NT2/D1 (cell line): ENCODE measurements around the gene CYFIP2.

Experiments
- SUZ12 ChIP-seq: IDR thresholded peaks from 2 replicates; pipeline ENCODE4 v1.6.1; 2011; ENCODE audit not compliant: insufficient read length, insufficient read depth; ENCODE audit errors: extremely low read depth
- YY1 ChIP-seq: IDR thresholded peaks from 2 replicates; pipeline ENCODE4 v1.6.1; 2011; ENCODE audit not compliant: insufficient read length, insufficient read depth
- ZNF274 ChIP-seq: IDR thresholded peaks from 2 replicates; pipeline ENCODE4 v1.6.1; 2011; ENCODE audit warnings: mild to moderate bottlenecking, low read depth, low read length

- no peak for TF ChIP-seq ZNF274
- no peak for TF ChIP-seq YY1
- no peak for TF ChIP-seq SUZ12
Measured at GRCh38 chr5:157324237-157324636, 58.3 kb downstream of the CYFIP2 start.
